ENCODE results near the gene ROBO2.
"Not testable (repeated sequence)": the region's sequence is repeated elsewhere in the genome, so short reads cannot be mapped to it uniquely, and the experiment has no call there.

ROBO2 gene

GRCh38 chr3:77345009-77345408 is 305.1 kb downstream of the ROBO2 start:
- DNase-seq = no peak

- no peak for DNase-seq
Measured at GRCh38 chr3:77348244-77348855, 308.5 kb downstream of the ROBO2 start.

GRCh38 chr3:77354958-77355357 is 315.1 kb downstream of the ROBO2 start:
- no peak for DNase-seq

GRCh38 chr3:77362936-77363335 is 323.0 kb downstream of the ROBO2 start:
- no peak for DNase-seq

- DNase-seq = no peak
Measured at GRCh38 chr3:77365152-77365551, 325.3 kb downstream of the ROBO2 start.

- no peak for DNase-seq
Measured at GRCh38 chr3:77370413-77370812, 330.5 kb downstream of the ROBO2 start.

GRCh38 chr3:77372018-77372417 is 332.1 kb downstream of the ROBO2 start:
- no peak for DNase-seq

GRCh38 chr3:77372634-77373346 is 332.9 kb downstream of the ROBO2 start:
- no peak for DNase-seq

GRCh38 chr3:77373619-77374018 is 333.7 kb downstream of the ROBO2 start:
- no peak for DNase-seq

- DNase-seq = no peak
Measured at GRCh38 chr3:77376511-77376910, 336.6 kb downstream of the ROBO2 start.

GRCh38 chr3:77377717-77378116 is 337.8 kb downstream of the ROBO2 start:
- no peak for DNase-seq

- no peak for DNase-seq
Measured at GRCh38 chr3:77380136-77380535, 340.2 kb downstream of the ROBO2 start.

GRCh38 chr3:77381431-77381830 is 341.5 kb downstream of the ROBO2 start:
- no peak for DNase-seq

GRCh38 chr3:77392181-77392580 is 352.3 kb downstream of the ROBO2 start:
- no peak for DNase-seq

- no peak for DNase-seq
Measured at GRCh38 chr3:77394046-77394445, 354.1 kb downstream of the ROBO2 start.

GRCh38 chr3:77404871-77405270 is 365.0 kb downstream of the ROBO2 start:
- DNase-seq = no peak

- no peak for DNase-seq
Measured at GRCh38 chr3:77407441-77407840, 367.5 kb downstream of the ROBO2 start.

- not testable (repeated sequence) for DNase-seq
Measured at GRCh38 chr3:77410334-77410733, 370.4 kb downstream of the ROBO2 start.

GRCh38 chr3:77411334-77411733 is 371.4 kb downstream of the ROBO2 start:
- no peak for DNase-seq

GRCh38 chr3:77412021-77412438 is 372.1 kb downstream of the ROBO2 start:
- DNase-seq = no peak

- no peak for DNase-seq
Measured at GRCh38 chr3:77412584-77412983, 372.7 kb downstream of the ROBO2 start.

GRCh38 chr3:77414881-77415280 is 375.0 kb downstream of the ROBO2 start:
- DNase-seq = no peak

GRCh38 chr3:77420336-77420735 is 380.4 kb downstream of the ROBO2 start:
- no peak for DNase-seq

GRCh38 chr3:77421916-77422315 is 382.0 kb downstream of the ROBO2 start:
- no peak for DNase-seq

GRCh38 chr3:77426531-77426930 is 386.6 kb downstream of the ROBO2 start:
- DNase-seq = no peak

All from suppressor macrophage treated with lipopolysaccharide for 4 hours (primary cell).